GM19351 (cell line): ENCODE data around the gene AKAP13.
A peak's percentile ranks its signal among the peaks of the same experiment; 100 is the strongest.

Source experiments
- ATAC-seq: cut with Tn5 transposase; IDR thresholded peaks from one replicate; pipeline ENCODE4 v1.9.1; 2021; ENCODE audit warnings: mild to moderate bottlenecking, moderate library complexity; ENCODE audit not compliant: unreplicated experiment

AKAP13 gene

DNA sequence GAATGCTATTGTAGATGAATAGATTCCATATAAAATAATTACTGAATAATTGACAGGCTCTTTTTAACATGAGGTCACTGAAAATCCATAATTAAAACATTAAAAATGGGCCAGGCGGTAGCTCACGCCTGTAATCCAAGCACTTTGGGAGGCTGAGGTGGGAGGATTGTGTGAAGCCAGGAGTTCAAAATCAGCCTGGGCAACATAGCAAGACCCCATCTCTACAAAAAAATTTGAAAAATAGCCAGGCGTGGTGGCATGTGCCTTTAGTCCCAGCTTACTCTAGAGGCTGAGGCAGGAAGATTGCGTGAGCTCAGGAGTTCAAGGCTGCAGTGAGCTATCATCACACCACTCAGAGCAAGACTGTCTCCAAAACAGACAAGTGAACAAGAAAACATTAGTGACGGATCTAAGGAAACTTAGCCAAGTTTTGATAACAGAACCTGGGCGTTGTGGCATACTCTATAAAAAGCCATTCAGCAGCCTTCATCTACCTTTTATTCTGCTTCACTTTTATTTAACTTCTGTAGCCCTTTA is 303.8 kb downstream of the AKAP13 start:
- ATAC-seq: no peak

DNA sequence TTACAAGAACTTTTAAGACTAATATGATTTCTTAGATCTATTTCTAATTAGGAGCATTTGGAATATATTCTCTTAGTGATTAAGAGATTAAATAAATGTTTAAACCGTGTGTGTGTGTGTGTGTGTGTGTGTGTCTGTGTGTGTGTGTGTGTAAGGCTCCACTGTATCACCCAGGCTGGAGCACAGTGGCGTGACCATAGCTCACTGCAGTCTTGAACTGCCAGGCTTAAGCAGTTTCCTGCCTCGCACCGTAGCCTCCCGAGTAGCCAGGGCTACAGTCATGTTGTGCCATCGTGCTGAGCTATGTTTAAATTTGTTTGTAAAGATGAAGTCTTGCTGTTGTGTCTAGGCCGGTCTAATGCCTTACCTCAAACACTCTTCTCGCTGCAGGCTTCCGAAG is 305.0 kb downstream of the AKAP13 start:
- ATAC-seq: no peak

DNA sequence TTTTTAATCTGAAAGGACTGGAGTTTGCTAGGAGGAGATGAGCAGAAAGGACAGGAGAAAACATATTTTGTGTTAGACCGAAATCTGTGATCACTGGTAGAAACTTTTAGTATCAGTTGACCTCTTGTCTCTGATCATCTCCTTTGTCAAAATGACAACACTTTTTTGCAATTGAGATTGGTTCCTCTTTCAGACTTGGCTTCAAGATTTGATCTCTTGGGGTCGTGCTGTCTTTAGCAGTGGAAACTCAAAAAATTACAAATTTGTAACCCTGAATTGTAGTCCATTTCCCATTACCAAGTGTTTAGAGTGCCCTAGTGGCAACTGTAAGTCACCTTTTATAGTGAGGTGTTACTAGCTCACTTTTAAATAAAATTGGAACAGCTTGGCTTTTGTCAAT is 306.9 kb downstream of the AKAP13 start:
- no peak for ATAC-seq

DNA sequence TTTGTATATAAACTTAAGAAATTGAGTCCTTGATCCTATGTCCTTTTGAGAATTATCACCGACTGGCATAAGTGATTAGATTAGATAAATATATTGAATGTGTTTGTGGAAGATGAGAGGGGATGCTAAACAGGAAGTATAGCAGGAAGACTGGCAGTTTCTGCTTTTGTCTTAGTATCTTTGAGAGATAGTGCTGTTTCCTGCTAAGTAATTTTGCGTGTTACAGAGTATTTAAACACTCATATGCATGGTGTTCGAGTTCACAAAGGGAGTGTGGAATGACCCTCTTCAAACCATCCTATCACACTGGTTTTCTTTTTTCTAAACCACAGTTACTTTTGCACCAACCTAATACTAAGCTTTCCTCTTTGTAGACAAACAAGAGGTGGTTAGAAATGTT is 308.3 kb downstream of the AKAP13 start:
- ATAC-seq: no peak

DNA sequence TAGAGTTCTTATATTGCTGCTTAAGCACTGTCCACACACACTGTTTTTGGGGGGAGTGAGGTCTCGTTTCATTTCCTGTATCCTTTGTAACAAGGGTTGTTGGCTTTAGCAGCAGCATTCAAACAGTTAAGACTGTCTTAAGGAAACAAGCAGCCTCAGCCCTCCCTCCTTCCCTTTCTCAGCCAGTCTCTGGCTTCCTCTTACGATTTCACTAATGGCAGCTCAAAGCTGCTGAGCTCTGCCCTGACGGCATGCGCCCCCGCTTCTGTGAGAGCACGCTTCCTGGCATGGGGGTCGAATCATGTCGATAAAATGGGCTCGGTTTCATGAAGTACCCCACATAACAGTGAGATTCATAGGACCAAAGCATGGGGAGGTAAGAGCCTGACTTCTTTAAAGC is 309.3 kb downstream of the AKAP13 start:
- ATAC-seq: no peak

DNA sequence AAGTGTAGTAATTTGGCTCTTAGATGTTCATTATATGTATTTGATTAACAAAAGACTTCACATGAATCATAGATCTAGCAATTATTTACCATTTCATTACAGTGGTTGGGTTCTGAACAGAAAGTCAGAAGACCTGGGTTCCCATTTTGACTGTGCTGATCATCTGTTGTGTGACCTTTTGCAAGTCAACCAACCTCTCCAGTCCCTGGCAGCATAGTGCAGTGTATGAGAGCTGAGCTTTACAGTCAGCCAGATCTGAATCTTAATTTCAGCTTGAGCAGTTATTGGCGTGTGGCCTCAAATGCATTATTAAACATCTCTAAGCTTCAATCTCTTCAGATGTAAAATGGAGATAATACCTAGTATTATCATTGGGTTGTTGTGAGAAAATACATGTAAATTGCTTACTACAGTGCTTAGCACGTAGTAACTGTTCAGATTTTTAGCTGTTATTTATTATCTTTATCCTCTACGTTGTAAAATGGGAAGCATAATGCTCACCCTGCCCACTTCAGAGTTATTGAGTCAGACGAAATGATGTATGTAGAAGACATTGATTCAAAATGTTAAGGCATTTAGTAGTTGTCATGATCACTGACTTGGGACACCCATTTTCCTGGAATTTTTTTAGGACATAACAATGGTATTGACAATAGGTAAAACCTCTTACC is 310.3 kb downstream of the AKAP13 start:
- peak; percentile 42 for ATAC-seq

DNA sequence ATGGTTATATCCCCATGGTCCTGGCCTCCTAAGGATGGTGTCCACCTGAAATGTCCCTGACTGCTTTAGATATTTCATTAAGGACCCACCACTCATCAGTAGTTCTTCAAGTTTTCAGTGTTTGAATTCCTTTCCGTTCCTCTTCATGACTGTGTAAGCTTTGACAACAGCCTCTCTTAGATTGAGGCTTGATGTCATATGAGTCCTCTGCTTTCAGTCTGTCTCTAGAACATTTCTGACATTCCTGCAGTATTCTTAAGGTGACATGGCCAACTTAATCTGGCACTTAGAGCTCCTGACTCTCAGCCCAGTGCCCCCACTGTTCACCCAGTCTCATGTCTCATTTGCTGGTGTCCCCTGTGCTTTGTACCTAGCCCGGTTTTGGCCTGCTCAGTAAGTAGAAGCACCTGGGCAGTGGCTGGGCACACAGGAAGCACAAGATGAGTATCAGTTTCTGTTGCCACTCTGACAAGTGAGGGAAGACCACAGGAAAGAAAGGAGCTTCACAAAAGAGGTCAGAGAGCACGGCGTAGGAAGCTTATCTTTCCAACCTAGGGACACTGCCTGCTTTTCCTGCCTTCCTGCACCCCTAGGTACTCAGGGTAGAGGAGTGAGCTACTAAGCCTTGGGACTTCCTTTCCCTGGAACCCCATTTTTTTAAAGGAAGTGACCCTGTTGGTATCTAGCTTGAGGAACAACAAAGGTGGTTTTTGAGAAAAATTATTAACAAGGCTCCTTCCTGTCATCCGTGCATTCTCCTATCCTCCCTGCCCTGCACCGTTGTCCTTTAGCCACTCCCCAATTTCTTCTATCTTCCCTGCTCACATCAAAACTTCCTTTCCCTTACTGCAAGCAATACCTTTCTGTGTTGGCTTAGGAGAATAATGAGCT is 311.2 kb downstream of the AKAP13 start:
- no peak for ATAC-seq

DNA sequence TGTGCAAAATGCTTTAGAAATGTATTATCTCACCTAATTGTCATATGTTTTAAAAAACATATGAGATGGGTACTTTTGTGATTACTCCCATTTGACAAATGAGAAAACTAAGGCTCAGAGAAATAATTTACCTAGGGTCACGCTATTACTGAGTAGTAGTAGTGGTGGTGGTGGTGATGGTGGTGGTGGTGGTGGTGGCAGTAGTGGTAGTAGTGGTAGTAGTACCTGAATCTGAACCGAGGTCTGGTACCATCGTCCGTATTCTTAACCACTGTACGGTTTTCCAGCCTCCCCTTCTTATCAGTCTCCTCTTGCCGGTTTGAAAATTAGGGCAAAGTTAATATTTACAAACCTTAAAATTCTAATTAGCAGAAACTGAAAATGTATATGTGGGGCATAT is 311.9 kb downstream of the AKAP13 start:
- ATAC-seq: no peak

DNA sequence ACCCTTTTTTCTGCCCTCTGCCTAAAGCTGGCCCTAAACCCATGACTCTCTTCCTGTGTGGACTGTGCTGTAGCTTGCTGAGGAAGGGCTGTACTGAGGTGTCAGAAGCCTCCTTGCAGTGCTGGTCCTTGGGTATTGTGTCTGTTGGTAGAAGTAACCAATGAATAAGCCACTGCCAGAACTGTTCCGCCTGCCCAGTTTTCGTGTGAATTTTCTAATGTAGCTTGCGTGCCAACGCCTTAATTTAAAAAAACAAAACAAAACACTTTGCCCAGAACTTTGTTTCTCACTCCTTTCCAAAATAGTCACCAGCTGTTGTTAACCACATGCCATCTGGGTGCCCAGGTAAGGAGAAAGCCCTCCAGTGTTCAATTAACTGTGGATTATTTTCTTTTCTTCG is 312.5 kb downstream of the AKAP13 start:
- ATAC-seq: peak; percentile 40

DNA sequence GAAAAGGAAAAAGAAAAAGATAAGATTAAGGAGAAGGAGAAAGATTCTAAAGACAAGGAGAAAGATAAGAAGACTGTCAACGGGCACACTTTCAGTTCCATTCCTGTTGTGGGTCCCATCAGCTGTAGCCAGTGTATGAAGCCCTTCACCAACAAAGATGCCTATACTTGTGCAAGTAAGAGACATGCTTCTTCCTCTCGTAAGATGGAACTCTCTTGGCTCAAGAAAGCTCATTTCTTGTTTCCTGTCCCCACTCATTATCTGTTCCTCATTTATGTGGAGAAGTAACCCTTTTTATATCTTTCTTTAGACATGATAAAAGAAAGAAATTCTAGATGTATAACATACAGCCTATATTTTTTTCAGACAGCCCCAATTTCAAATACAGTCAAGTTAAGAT is 312.9 kb downstream of the AKAP13 start:
- ATAC-seq: no peak

DNA sequence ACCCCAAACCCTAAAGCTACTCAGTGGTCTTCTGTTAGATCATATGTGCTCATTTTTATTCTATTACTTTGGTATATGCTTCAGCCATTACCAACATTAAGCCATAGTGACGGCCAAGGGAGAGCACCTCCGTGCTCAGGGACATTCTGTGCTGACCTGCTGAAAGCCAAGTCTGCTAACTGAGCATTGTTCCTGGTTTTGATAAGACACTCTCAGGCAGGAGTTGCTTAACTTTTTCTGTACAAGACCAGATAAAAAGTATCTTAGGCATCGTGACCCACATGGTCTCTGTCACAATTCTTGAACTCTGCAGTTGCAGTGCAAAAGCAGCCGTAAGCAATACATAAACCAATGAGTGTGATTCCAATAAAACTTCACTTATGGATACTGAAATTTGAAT is 313.7 kb downstream of the AKAP13 start:
- ATAC-seq: no peak

DNA sequence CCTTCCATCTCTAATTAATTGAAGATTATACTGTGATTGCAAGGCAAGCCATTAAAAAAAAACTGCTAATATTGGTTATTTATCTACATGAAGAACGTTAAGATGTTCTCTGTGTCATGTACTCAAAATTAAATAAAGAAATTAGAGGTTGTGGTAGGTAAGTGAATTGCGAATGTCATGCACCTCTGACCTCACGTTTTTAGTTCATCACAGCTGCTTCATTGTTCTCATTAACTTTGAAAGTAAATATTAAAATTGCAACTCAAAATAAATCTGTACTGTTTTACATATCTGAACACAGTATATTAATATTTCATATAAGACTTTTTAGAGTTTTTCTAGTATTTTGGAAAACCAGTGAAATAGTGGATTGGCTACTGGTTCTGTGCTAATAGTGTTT is 320.4 kb downstream of the AKAP13 start:
- ATAC-seq: no peak

DNA sequence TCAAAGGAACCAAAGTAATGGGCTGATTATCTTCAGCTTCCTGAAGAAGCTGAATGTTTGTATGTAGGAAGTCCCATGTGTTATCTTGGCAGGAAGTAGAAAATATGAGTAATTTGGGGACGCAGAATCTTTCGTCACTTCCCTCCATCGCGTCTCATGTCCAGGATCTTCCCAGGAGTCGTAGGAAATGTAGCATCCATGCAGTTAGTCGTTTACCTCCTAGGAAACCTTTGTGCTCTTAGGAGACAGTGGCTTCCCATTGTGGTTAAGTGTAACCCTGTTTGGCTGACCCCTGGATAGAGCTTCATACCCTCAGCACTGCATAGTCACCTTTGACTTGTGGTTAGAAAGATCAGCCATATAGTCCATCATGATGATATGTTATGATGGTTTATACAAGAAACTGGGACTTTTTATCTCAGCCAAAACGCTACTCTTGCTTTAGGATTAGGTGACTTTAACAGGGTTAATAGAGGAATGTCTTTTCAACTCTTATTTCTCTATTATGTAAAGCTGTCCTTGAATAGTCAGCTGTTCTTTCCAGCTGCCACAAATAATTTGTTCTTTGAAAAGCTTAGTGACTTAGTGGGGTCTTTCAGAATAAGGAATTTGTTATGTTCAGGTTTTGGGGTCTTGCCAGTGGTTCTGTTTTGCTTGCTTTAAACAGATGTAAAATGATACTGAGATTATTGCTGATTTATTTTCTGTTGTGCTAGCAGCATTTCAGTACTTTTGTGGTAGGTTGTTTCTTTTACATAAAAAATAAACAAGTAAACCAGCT is 322.1 kb downstream of the AKAP13 start:
- no peak for ATAC-seq

DNA sequence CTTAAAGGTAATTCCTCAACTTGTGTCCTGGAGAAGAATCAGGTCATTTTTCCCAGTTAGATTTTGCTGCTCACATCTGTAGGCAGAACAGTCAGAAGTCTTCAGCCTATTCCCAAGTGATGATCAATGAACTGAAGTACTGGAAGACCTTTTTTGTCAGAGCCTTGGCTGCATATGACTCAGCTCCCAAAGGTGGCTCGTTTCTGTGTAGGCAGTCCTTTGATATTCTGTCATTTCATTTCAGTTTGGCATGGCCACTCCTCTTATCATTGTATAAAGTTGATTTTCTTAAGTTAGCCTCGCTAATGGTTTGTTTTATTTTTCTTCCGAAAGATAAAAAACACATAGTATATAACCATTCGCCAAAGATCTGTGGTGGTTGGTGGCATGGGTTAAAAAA is 323.7 kb downstream of the AKAP13 start:
- no peak for ATAC-seq

DNA sequence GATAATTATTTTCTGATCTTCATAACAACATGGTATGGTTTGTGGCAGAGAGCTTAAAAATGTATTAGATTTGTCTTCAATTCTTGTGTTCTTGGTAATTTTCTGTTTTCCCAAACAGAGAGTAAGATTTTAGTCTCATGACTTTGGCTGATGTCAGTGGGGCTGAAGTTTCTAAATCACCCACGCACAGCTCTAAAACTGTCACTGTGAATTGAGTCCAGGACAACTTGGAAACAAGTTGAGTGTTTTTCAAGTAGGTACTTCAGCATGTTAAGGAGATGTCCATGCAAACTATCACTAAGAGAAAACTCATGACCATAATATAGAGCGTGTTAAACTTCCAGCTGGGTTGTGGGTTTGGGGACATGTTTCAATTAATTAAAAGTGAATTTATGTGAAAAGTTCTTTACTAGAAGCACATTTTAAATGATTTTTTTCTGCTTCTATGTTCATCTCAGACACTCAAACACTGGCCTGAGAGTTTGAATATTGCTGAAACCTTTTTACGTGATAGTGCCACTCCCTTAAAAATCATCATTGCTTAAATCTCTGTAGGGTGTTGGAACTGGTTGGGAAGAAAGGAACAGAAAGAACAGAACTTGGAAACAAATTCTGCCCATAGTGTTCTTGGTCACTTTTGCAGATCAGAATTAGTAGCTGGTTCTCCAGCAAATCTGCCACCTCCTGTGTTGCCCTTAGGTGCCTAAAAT is 324.5 kb downstream of the AKAP13 start:
- no peak for ATAC-seq

DNA sequence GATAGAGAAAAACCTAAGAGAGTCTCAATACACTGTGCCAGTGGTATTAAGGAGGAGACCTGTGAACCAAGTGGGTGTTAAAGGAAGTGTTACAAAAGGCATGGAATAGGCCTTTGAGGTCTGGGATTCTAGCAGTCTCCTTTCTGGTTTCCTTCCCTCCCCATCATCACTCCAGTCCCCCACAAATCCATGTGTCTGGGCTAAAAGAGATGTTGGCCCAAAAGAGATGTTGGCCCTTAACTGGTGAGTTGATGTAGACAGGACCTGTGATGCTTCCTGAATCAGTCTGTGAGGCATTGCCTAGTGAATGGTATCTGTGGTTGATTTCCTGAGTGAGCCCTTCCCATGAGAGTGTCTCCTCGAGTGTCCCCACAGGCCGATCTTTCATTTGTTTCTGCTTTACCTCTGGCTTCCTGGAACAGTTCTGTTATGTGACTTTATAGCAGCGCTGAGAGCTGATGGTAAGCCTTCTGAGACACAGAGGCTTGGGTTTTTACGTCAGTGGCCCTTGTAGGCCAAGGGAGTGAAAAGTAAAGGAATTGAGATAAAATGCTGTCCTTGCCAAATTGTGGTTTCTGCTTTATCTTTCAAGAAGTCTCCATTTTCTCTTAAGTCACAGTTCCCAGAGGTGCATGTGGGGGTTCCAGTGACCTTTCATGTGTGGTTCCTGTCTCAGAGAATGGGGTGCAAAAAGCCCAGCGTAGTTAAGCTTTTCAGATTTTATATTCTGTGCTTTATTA is 326.5 kb downstream of the AKAP13 start:
- ATAC-seq: peak; percentile 23

DNA sequence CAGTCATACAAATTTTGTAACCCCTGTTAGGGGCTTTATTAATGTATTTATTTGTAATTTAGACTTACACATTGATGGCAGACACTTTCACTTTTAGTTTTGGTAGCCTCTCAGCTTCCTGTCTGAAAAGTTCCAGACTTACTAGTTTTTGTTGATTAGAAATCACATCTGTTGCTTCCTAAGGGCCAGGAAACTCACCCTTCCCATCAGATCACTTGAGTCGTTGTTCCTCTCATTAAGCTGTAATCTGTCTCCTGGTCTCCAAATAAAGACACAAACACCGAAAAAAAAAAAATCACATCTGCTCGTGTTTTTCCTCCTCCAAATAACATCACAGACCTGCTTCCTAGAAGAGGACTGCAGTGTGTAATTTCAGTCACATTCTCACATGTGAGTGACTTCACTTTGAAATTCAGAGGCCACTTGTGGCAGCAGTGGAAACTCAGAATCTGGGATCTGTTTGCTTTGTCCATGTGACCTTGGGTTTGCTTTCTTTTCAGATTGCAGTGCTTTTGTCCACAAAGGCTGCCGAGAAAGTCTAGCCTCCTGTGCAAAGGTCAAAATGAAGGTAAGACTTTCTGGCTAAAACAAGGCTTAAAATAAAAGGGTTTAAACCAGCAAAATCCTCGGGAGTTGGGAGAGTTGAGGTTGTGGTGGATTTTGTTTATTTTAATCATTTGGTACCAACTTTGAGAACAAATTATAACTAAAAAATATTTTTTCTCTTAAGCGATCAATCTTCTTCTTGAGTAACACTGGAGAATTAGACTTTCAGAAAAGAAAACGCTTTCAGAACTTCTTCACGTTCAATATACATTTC is 327.3 kb downstream of the AKAP13 start:
- ATAC-seq: peak; percentile 0

DNA sequence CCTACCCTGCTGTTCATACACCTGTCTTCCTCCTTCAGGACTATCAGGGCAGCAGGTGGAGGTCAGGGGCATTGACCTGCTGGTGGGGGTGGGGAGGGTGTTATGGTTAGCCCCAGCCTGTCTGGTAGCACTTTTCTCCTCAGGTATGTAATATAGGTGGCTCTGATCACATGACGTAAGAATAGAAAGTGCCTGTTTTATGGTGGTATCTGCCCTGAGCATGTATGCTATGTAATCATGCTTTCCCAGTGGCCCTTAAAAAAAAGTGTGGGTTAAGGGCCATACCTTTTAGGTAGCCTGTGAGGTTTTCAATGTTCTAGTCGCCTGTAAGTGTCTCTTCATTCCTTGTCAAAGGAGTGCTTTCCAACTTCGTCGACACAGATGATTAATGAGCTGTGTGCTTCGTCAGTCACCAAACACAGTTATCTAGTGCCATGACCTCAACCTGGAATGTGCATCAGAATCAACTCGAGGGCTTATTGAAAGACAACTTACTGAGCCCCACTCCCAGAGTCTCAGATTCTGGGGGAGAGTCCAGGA is 328.1 kb downstream of the AKAP13 start:
- ATAC-seq: no peak

DNA sequence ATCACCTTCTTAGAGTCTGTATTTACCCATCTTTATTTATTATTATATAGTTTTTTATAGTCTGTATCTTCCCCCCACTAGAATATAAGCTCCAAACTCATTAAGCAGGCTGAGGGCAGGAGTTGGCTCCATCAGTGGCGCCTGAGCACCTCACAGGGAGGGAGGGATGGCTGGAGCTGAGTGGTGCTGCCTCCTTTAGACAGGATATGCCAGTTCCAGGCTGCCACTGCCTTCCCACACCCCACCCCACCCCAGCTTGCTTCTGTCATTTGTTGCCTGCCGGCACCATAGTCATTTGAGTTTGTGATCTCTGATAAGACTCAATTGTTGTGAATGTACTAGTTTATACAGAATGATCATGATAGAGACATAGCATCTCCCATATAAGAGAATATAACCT is 328.8 kb downstream of the AKAP13 start:
- no peak for ATAC-seq
